Nephron progenitor cell (in vitro differentiated cells): ENCODE measurements around the gene XPO4.
"Not testable (repeated sequence)": the region's sequence is repeated elsewhere in the genome, so short reads cannot be mapped to it uniquely, and the experiment has no call there.

ENCODE experiments used
- DNase-seq: peaks from one replicate; pipeline ENCODE4 v3.0.0; 2021
- H3K27ac Mint-ChIP-seq: 2 replicates; pipeline ENCODE4 v1.8.0; 2021; ENCODE audit warnings: mild to moderate bottlenecking, moderate library complexity, mixed read lengths
- H3K27me3 Mint-ChIP-seq: 2 replicates; pipeline ENCODE4 v1.8.0; 2021; ENCODE audit warnings: mild to moderate bottlenecking, low read depth, mixed read lengths; ENCODE audit not compliant: poor library complexity
- H3K36me3 Mint-ChIP-seq: 2 replicates; pipeline ENCODE4 v1.8.0; 2021; ENCODE audit warnings: low read depth, mixed read lengths
- H3K4me1 Mint-ChIP-seq: 2 replicates; pipeline ENCODE4 v1.8.0; 2021; ENCODE audit warnings: mixed read lengths
- H3K4me3 Mint-ChIP-seq: 2 replicates; pipeline ENCODE4 v1.8.0; 2021; ENCODE audit warnings: mild to moderate bottlenecking, moderate library complexity, mixed read lengths
- H3K9me3 Mint-ChIP-seq: 2 replicates; pipeline ENCODE4 v1.8.0; 2021; ENCODE audit warnings: mild to moderate bottlenecking, moderate library complexity, mixed read lengths
- CTCF ChIP-seq: fragments of 200-600 bp; sonication (generic); IDR thresholded peaks from 2 replicates; pipeline ENCODE4 v1.5.0; 2021; ENCODE audit warnings: antibody characterized with exemption

Gene XPO4

GRCh38 chr13:20902438-20903163 lies at the start of gene XPO4:
Gene XPO4 (minus strand): TSS chr13:20902746. CDS start chr13:20902738, 8 bp downstream.
- H3K4me3 Mint-ChIP-seq = peak within 1 kb of the TSS; percentile 96
- peaks cover 9% of the 10 kb centered on the region for H3K27me3 Mint-ChIP-seq
- no peak for TF ChIP-seq CTCF
- peak within 1 kb of the TSS; percentile 99 for H3K27ac Mint-ChIP-seq
- peaks cover 20% of the 10 kb centered on the region for H3K36me3 Mint-ChIP-seq
- H3K4me1 Mint-ChIP-seq = peaks cover 19% of the 10 kb centered on the region
- DNase-seq = peak; percentile 85
- H3K9me3 Mint-ChIP-seq = no peaks in the 10 kb centered on the region

- H3K27ac Mint-ChIP-seq, H3K4me3 Mint-ChIP-seq, DNase-seq, H3K36me3 Mint-ChIP-seq: not testable (repeated sequence)
- Mint-ChIP-seq H3K27me3 (peaks cover 59% of the 10 kb centered on the region), H3K4me1 (peaks cover 17% of the 10 kb centered on the region), H3K9me3 (peaks cover 16% of the 10 kb centered on the region)
Measured at GRCh38 chr13:20948001-20948400, 45.5 kb upstream of the XPO4 start.

- no peak for TF ChIP-seq CTCF
- no peaks in the 10 kb centered on the region for H3K36me3 Mint-ChIP-seq
- H3K4me3 Mint-ChIP-seq = peak overlapping the region; percentile 60
- H3K9me3 Mint-ChIP-seq = peaks cover 16% of the 10 kb centered on the region
- peaks cover 54% of the 10 kb centered on the region for H3K27me3 Mint-ChIP-seq
- peak; percentile 28 for DNase-seq
- no peak overlapping the region for H3K27ac Mint-ChIP-seq
- H3K4me1 Mint-ChIP-seq = peaks cover 9% of the 10 kb centered on the region
Measured at GRCh38 chr13:20945952-20946383, 43.4 kb upstream of the XPO4 start.

- no peak for TF ChIP-seq CTCF
- H3K27ac Mint-ChIP-seq = peak overlapping the region; percentile 96
- H3K9me3 Mint-ChIP-seq = no peaks in the 10 kb centered on the region
- no peak overlapping the region for H3K4me3 Mint-ChIP-seq
- H3K36me3 Mint-ChIP-seq = no peaks in the 10 kb centered on the region
- H3K27me3 Mint-ChIP-seq = peaks cover 44% of the 10 kb centered on the region
- peaks cover 14% of the 10 kb centered on the region for H3K4me1 Mint-ChIP-seq
- peak; percentile 28 for DNase-seq
Measured at GRCh38 chr13:20942938-20943559, 40.5 kb upstream of the XPO4 start.

GRCh38 chr13:20940511-20940910 lies 38.0 kb upstream of the XPO4 start:
- H3K4me1 Mint-ChIP-seq = peaks cover 14% of the 10 kb centered on the region

GRCh38 chr13:20940083-20940482 lies 37.5 kb upstream of the XPO4 start:
- no peaks in the 10 kb centered on the region for H3K9me3 Mint-ChIP-seq

More at GRCh38 chr13:20940511-20940910, 38.0 kb upstream of the XPO4 start:
- not testable (repeated sequence) for H3K27ac Mint-ChIP-seq, H3K4me3 Mint-ChIP-seq, H3K36me3 Mint-ChIP-seq, H3K9me3 Mint-ChIP-seq, DNase-seq
- peaks cover 19% of the 10 kb centered on the region for H3K27me3 Mint-ChIP-seq

More at GRCh38 chr13:20940083-20940482, 37.5 kb upstream of the XPO4 start:
- peaks cover 14% of the 10 kb centered on the region for H3K4me1 Mint-ChIP-seq
- no peak for DNase-seq
- H3K4me3 Mint-ChIP-seq = no peak overlapping the region
- H3K27me3 Mint-ChIP-seq = peaks cover 14% of the 10 kb centered on the region
- no peak overlapping the region for H3K27ac Mint-ChIP-seq
- H3K36me3 Mint-ChIP-seq = no peaks in the 10 kb centered on the region
- no peak for TF ChIP-seq CTCF
